Fibroblast of lung (primary cell): Measurements from ENCODE around the gene PIK3R1. TPM values are rescaled to one million over a fixed set of nuclear protein-coding genes. Genes with fewer than 3 reads are reported as not detected.

Source experiments
- DNase-seq, 2 donors: peaks; one replicate each; pipeline versions ENCODE4 v3.0.0 to v3.0.0-alpha.2; 2010; ENCODE audit warnings: low read depth in 2 of 2
- H2AFZ ChIP-seq: 2 replicates; pipeline ENCODE4 v1.5.1; 2012; ENCODE audit warnings: low read length, control low read depth, inconsistent platforms
- H3K27ac ChIP-seq: 2 replicates; pipeline ENCODE4 v1.5.1; 2011; ENCODE audit warnings: low read length, control low read depth; ENCODE audit not compliant: insufficient read depth
- H3K27me3 ChIP-seq: 2 replicates; pipeline ENCODE4 v1.5.1; 2011; ENCODE audit warnings: mild to moderate bottlenecking, low read length; ENCODE audit not compliant: control insufficient read depth, insufficient read depth
- H3K36me3 ChIP-seq: 2 replicates; pipeline ENCODE4 v1.5.1; 2011; ENCODE audit warnings: low read length; ENCODE audit not compliant: control insufficient read depth, insufficient read depth
- H3K4me1 ChIP-seq: 2 replicates; pipeline ENCODE4 v1.5.1; 2011; ENCODE audit warnings: low read length; ENCODE audit not compliant: control insufficient read depth, insufficient read depth; ENCODE audit errors: extremely low read depth
- H3K4me2 ChIP-seq: 2 replicates; pipeline ENCODE4 v1.5.1; 2011; ENCODE audit warnings: low read length, control low read depth; ENCODE audit not compliant: insufficient read depth; ENCODE audit errors: extremely low read depth
- H3K4me3 ChIP-seq, 4 experiments: fragments of 200-600 bp in 1 of 4; sonication (generic) in 1 of 4; replicated peaks in 1 of 4; 2 replicates each; pipeline ENCODE4 v1.5.1; 2011 to 2016; ENCODE audit warnings: low read length in 4 of 4, low read depth in 3 of 4, mild to moderate bottlenecking in 3 of 4, control low read depth in 2 of 4, inconsistent platforms in 1 of 4, mixed read lengths in 1 of 4; ENCODE audit not compliant: insufficient read depth in 1 of 4; ENCODE audit errors: control extremely low read depth in 1 of 4
- H3K79me2 ChIP-seq: 2 replicates; pipeline ENCODE4 v1.5.1; 2012; ENCODE audit warnings: mild to moderate bottlenecking, low read length, inconsistent platforms; ENCODE audit not compliant: control insufficient read depth, insufficient read depth
- H3K9ac ChIP-seq: 2 replicates; pipeline ENCODE4 v1.5.1; 2011; ENCODE audit warnings: mild to moderate bottlenecking, low read length, control low read depth; ENCODE audit not compliant: insufficient read depth
- H3K9me3 ChIP-seq: 2 replicates; pipeline ENCODE4 v1.5.1; 2012; ENCODE audit warnings: low read depth, low read length; ENCODE audit not compliant: control insufficient read depth, insufficient read depth
- H4K20me1 ChIP-seq: 2 replicates; pipeline ENCODE4 v1.5.1; 2011; ENCODE audit warnings: low read length; ENCODE audit not compliant: control insufficient read depth, insufficient read depth; ENCODE audit errors: extremely low read depth
- CTCF ChIP-seq, 2 donors: IDR thresholded peaks in 1 of 2; conservative IDR thresholded peaks in 1 of 2; 1 replicate in 1 of 2; 2 replicates in 1 of 2; pipeline ENCODE4 v1.5.1; 2011 to 2012; ENCODE audit warnings: low read length in 2 of 2, control low read depth in 1 of 2, inconsistent platforms in 1 of 2, low read depth in 1 of 2, mild to moderate bottlenecking in 1 of 2
- EZH2 ChIP-seq: IDR thresholded peaks from 2 replicates; pipeline ENCODE4 v1.5.1; 2012; ENCODE audit warnings: low read length, control low read depth, mild to moderate bottlenecking; ENCODE audit errors: missing control alignments
- polyA plus RNA-seq, 2 donors: library from polyadenylated mRNA; depleted of rRNA in 1 of 2; stranded (reverse) in 1 of 2; unstranded in 1 of 2; fragments of >200 nt; gene quantifications; 2 replicates each; pipeline ENCODE4 v1.2.1, GENCODE V29; 2011 to 2012; ENCODE audit warnings: missing spikeins in 1 of 2
- total RNA-seq: library from RNA; depleted of rRNA; stranded (reverse); fragments of >200 nt; gene quantifications from 2 replicates; pipeline ENCODE4 v1.2.1, GENCODE V29; 2014

PIK3R1 gene
- total and polyA plus RNA-seq, 2 donors (not counting 1 experiment from before 2014, with no cell fraction given), result 17.7 to 36.3 TPM

- Histone ChIP-seq H3K4me1 (no peaks in the 10 kb centered on the region), H3K9ac (no peak overlapping the region), H4K20me1 (no peaks in the 10 kb centered on the region), H3K79me2 (no peaks in the 10 kb centered on the region), H3K4me2 (no peak overlapping the region), H3K27ac (no peak overlapping the region), H3K9me3 (no peaks in the 10 kb centered on the region), H3K36me3 (no peaks in the 10 kb centered on the region), H2AFZ (no peak overlapping the region), H3K4me3 (no peak overlapping the region), H3K27me3 (no peaks in the 10 kb centered on the region)
- DNase-seq, result no peak
- TF ChIP-seq CTCF (conservative IDR thresholded peaks at IDR 0.05 in 1 of 2, IDR thresholded peaks at IDR 0.05 in 1 of 2; ENCODE audit: low read depth in 1 of 2, low read length in 2 of 2) (no peak), EZH2 (no peak)
Measured at GRCh38 chr5:68189171-68189570, 26.4 kb upstream of the PIK3R1 start.

- TF ChIP-seq CTCF (conservative IDR thresholded peaks at IDR 0.05 in 1 of 2, IDR thresholded peaks at IDR 0.05 in 1 of 2; ENCODE audit: low read depth in 1 of 2, low read length in 2 of 2) (no peak), EZH2 (no peak)
- Histone ChIP-seq H3K36me3 (no peaks in the 10 kb centered on the region), H3K4me2 (no peak overlapping the region), H3K27ac (no peak overlapping the region), H3K9ac (no peak overlapping the region), H3K4me1 (no peaks in the 10 kb centered on the region), H3K9me3 (no peaks in the 10 kb centered on the region), H2AFZ (no peak overlapping the region), H3K79me2 (no peaks in the 10 kb centered on the region), H4K20me1 (no peaks in the 10 kb centered on the region), H3K4me3 (no peak overlapping the region), H3K27me3 (no peaks in the 10 kb centered on the region)
- DNase-seq, result no peak
Measured at GRCh38 chr5:68189613-68190012, 25.9 kb upstream of the PIK3R1 start.

- Histone ChIP-seq H3K4me3 (no peak overlapping the region), H2AFZ (no peak overlapping the region), H4K20me1 (no peaks in the 10 kb centered on the region), H3K9me3 (no peaks in the 10 kb centered on the region), H3K79me2 (no peaks in the 10 kb centered on the region), H3K4me2 (no peak overlapping the region), H3K27me3 (no peaks in the 10 kb centered on the region), H3K9ac (no peak overlapping the region), H3K36me3 (no peaks in the 10 kb centered on the region), H3K4me1 (no peaks in the 10 kb centered on the region), H3K27ac (no peak overlapping the region)
- TF ChIP-seq EZH2 (no peak), CTCF (conservative IDR thresholded peaks at IDR 0.05 in 1 of 2, IDR thresholded peaks at IDR 0.05 in 1 of 2; ENCODE audit: low read depth in 1 of 2, low read length in 2 of 2) (no peak)
- no peak for DNase-seq
Measured at GRCh38 chr5:68190619-68191018, 24.9 kb upstream of the PIK3R1 start.
